K562 (cell line): ENCODE results near the gene CALHM1. TPM values are rescaled to one million over a fixed set of nuclear protein-coding genes. Genes with fewer than 3 reads are reported as not detected.
A peak's percentile ranks its signal among the peaks of the same experiment; 100 is the strongest.

Experiments
- ARHGAP35 ChIP-seq: fragments of 450-650 bp; IDR thresholded peaks from 2 replicates; pipeline ENCODE4 v1.6.1; 2018; ENCODE audit not compliant: partially characterized antibody
- FOXJ3 ChIP-seq: sonication (generic); formaldehyde crosslinking; IDR thresholded peaks from 2 replicates; pipeline ENCODE4 v1.4.0; 2020; ENCODE audit warnings: mild to moderate bottlenecking, missing genetic modification reagents
- MITF ChIP-seq: IDR thresholded peaks from 2 replicates; pipeline ENCODE4 v1.6.1; 2014; ENCODE audit warnings: antibody characterized with exemption
- NR2F6 ChIP-seq: fragments of 450-650 bp; formaldehyde crosslinking; IDR thresholded peaks from 2 replicates; pipeline ENCODE4 v1.4.0; 2020; ENCODE audit warnings: mild to moderate bottlenecking
- PHB2 ChIP-seq: fragments of 450-650 bp; IDR thresholded peaks from 2 replicates; pipeline ENCODE4 v1.6.1; 2017; ENCODE audit warnings: low read depth
- PHF20 ChIP-seq: fragments of 450-650 bp; IDR thresholded peaks from 2 replicates; pipeline ENCODE4 v1.6.1; 2018; ENCODE audit not compliant: partially characterized antibody
- PML ChIP-seq: IDR thresholded peaks from 2 replicates; pipeline ENCODE4 v1.6.1; 2012; ENCODE audit warnings: low read length, inconsistent platforms
- PPARD ChIP-seq: fragments of 250-450 bp; sonication (Bioruptor Pico); IDR thresholded peaks from 2 replicates; pipeline ENCODE4 v1.8.0; 2022; ENCODE audit warnings: inconsistent platforms, mild to moderate bottlenecking, moderate library complexity
- SRSF3 ChIP-seq: fragments of 200-400 bp; formaldehyde crosslinking; IDR thresholded peaks from 2 replicates; pipeline ENCODE4 v1.6.1; 2016; ENCODE audit warnings: mild to moderate bottlenecking, low read length, moderate library complexity; ENCODE audit not compliant: insufficient read depth
- TCF3 ChIP-seq: sonication (generic); formaldehyde crosslinking; IDR thresholded peaks from 2 replicates; pipeline ENCODE4 v1.4.0; 2020; ENCODE audit warnings: mild to moderate bottlenecking, missing genetic modification reagents
- ZC3H8 ChIP-seq: fragments of 450-650 bp; IDR thresholded peaks from 2 replicates; pipeline ENCODE4 v1.6.1; 2017
- ZFX ChIP-seq: sonication (generic); formaldehyde crosslinking; IDR thresholded peaks from 2 replicates; pipeline ENCODE4 v1.8.0; 2022; ENCODE audit warnings: mild to moderate bottlenecking, missing genetic modification reagents, moderate library complexity
- ZKSCAN1 ChIP-seq: fragments of 150-350 bp; IDR thresholded peaks from 2 replicates; pipeline ENCODE4 v1.6.1; 2016; ENCODE audit warnings: low read depth, low read length
- ZNF143 ChIP-seq: sonication (generic); formaldehyde crosslinking; IDR thresholded peaks from 2 replicates; pipeline ENCODE4 v1.9.0; 2022; ENCODE audit warnings: mild to moderate bottlenecking, missing genetic modification reagents
- ZNF609 ChIP-seq: sonication (generic); formaldehyde crosslinking; IDR thresholded peaks from 2 replicates; pipeline ENCODE4 v1.8.1; 2023; ENCODE audit warnings: missing genetic modification reagents, mild to moderate bottlenecking, borderline replicate concordance
- polyA plus RNA-seq, 8 experiments: library from polyadenylated mRNA; depleted of rRNA in 4 of 8; stranded (reverse) in 5 of 8; unstranded in 3 of 8; fragments of >200 nt; fragmentation: Nextera tagmentation in 2 of 8; fragmentation: Illumina TruSeq in 1 of 8; extraction: Ambion mirVana in 2 of 8; extraction: Trizol in 1 of 8; gene quantifications; 2 replicates each; pipeline versions ENCODE4 v1.2.1 to v1.2.3, GENCODE V29; 2011 to 2014; ENCODE audit warnings: inconsistent platforms in 1 of 8, missing spikeins in 1 of 8
- total RNA-seq, 7 experiments: library from RNA; depleted of rRNA in 6 of 7; stranded (reverse); fragments of >200 nt in 6 of 7; fragmentation: Illumina TruSeq in 2 of 7; extraction: Trizol in 2 of 7; gene quantifications; 2 replicates each; pipeline versions ENCODE4 v1.2.1 to v1.2.3, GENCODE V29; 2011 to 2021; ENCODE audit warnings: low replicate concordance in 1 of 7

Gene CALHM1
- total and polyA plus RNA-seq, 9 of the 15 experiments (the other 6 are each of a cell fraction or from before 2014, with no cell fraction given) = 0.03 TPM; not detected in 8

- TF ChIP-seq ZNF609 (CRISPR knock-in tag) = no peak
- no peak for TF ChIP-seq TCF3
- TF ChIP-seq MITF = no peak
- TF ChIP-seq PHB2 = no peak
- TF ChIP-seq ZNF143 (CRISPR knock-in tag) = no peak
- TF ChIP-seq ZKSCAN1 = peak; percentile 58; the same call in 1 of the 2 replicates
- no peak for TF ChIP-seq ZFX (CRISPR knock-in tag)
- no peak for TF ChIP-seq SRSF3
- no peak for TF ChIP-seq ARHGAP35
- TF ChIP-seq ZC3H8 = no peak
- TF ChIP-seq PHF20 = no peak
- no peak for TF ChIP-seq FOXJ3
- TF ChIP-seq PML = no peak
- TF ChIP-seq PPARD = no peak
- TF ChIP-seq NR2F6 = no peak
- TF ChIP-seq, all 486 proteins: peak for 3
Measured at GRCh38 chr10:103447187-103447586, 11.5 kb downstream of the CALHM1 start (continued).
